OCI-LY7 (cell line): ENCODE results near the gene ACYP2. TPM values are rescaled to one million over a fixed set of nuclear protein-coding genes. Genes with fewer than 3 reads are reported as not detected.
"Not testable (repeated sequence)": the region's sequence is repeated elsewhere in the genome, so short reads cannot be mapped to it uniquely, and the experiment has no call there.

Experiments
- BruUV-seq: library from RNA; stranded (reverse); fragments of 400-500 nt; replicated peaks from 2 replicates; lab custom pipeline; 2021; lab: Mats Ljungman, UMichigan
- CTCF ChIA-PET: fragments of 300-600 bp; sonication (Branson Sonifier 250); formaldehyde crosslinking; loops from one replicate; lab custom pipeline; 2022; ENCODE audit warnings: antibody characterized with exemption; ENCODE audit not compliant: unreplicated experiment; lab: Charles Lee
- POLR2A ChIA-PET: fragments of 300-600 bp; sonication (Branson Sonifier 250); formaldehyde crosslinking; loops from one replicate; lab custom pipeline; 2022; ENCODE audit warnings: antibody characterized with exemption; lab: Charles Lee
- DNase-seq: peaks from one replicate; pipeline ENCODE4 v3.0.0-alpha.2; 2015; ENCODE audit warnings: low spot score
- H2AFZ ChIP-seq: fragments of 200-600 bp; sonication (generic), shearing (Covaris generic); 2 replicates; pipeline ENCODE4 v1.6.1; 2014; ENCODE audit warnings: mild to moderate bottlenecking, antibody characterized with exemption, low read length, moderate library complexity
- H3K27ac ChIP-seq: fragments of 200-600 bp; sonication (generic); 2 replicates; pipeline ENCODE4 v1.5.1; 2014; ENCODE audit warnings: mixed run types, low read depth, mild to moderate bottlenecking, moderate library complexity, low read length, inconsistent platforms; ENCODE audit not compliant: poor library complexity, severe bottlenecking
- H3K36me3 ChIP-seq: fragments of 200-600 bp; sonication (generic); 2 replicates; pipeline ENCODE4 v1.6.1; 2014; ENCODE audit warnings: mild to moderate bottlenecking, antibody characterized with exemption, low read length, moderate library complexity, mixed read lengths; ENCODE audit not compliant: insufficient read depth
- H3K4me1 ChIP-seq: fragments of 200-600 bp; sonication (generic); 2 replicates; pipeline ENCODE4 v1.5.1; 2014; ENCODE audit warnings: mild to moderate bottlenecking, low read length; ENCODE audit not compliant: insufficient read depth, poor library complexity, severe bottlenecking
- H3K4me2 ChIP-seq: fragments of 200-600 bp; sonication (generic); 2 replicates; pipeline ENCODE4 v1.6.1; 2014; ENCODE audit warnings: mild to moderate bottlenecking, low read length
- H3K4me3 ChIP-seq: fragments of 200-600 bp; sonication (generic); 2 replicates; pipeline ENCODE4 v1.5.1; 2014; ENCODE audit warnings: mild to moderate bottlenecking, low read depth, low read length; ENCODE audit not compliant: poor library complexity, severe bottlenecking
- H3K79me2 ChIP-seq: fragments of 200-600 bp; sonication (generic); 2 replicates; pipeline ENCODE4 v1.6.1; 2016; ENCODE audit warnings: low read depth, mild to moderate bottlenecking, low read length, moderate library complexity, mixed read lengths; ENCODE audit not compliant: insufficient read depth
- H3K9me2 ChIP-seq: fragments of 200-600 bp; sonication (generic); 2 replicates; pipeline ENCODE4 v1.6.1; 2016; ENCODE audit warnings: mild to moderate bottlenecking, low read length, mixed read lengths; ENCODE audit not compliant: insufficient read depth
- H3K9me3 ChIP-seq: fragments of 200-600 bp; sonication (generic); 2 replicates; pipeline ENCODE4 v1.6.1; 2014; ENCODE audit warnings: mild to moderate bottlenecking, mixed run types, low read length, mixed read lengths
- H4K20me1 ChIP-seq: fragments of 200-600 bp; sonication (generic); 2 replicates; pipeline ENCODE4 v1.6.1; 2014; ENCODE audit warnings: mild to moderate bottlenecking, antibody characterized with exemption, low read length, moderate library complexity, mixed read lengths; ENCODE audit not compliant: insufficient read depth
- CTCF ChIP-seq: fragments of 200-600 bp; sonication (generic); conservative IDR thresholded peaks from 2 replicates; pipeline ENCODE4 v1.5.1; 2014; ENCODE audit warnings: mild to moderate bottlenecking, antibody characterized with exemption, low read length, moderate library complexity, mixed read lengths
- EZH2phosphoT487 ChIP-seq: fragments of 200-600 bp; sonication (generic); IDR thresholded peaks from 2 replicates; pipeline ENCODE4 v1.6.1; 2018; ENCODE audit warnings: low read depth, borderline replicate concordance, mild to moderate bottlenecking, mixed run types, antibody characterized with exemption, low read length, moderate library complexity, mixed read lengths
- intact Hi-C: fragments of 100-400 bp; cut with micrococcal nuclease; formaldehyde crosslinking; loops from one replicate; pipeline ENCODE4 v1.10.0; 2022; ENCODE audit not compliant: unreplicated experiment
- total RNA-seq, 2 experiments: library from RNA; depleted of rRNA in 1 of 2; stranded (reverse); fragments of >200 nt in 1 of 2; shearing (Covaris generic) in 1 of 2; gene quantifications; 2 replicates each; pipeline ENCODE4 v1.2.3, GENCODE V29; 2014 to 2022

The ACYP2 gene
- total RNA-seq, 2 experiments from 2014 or later, result 18.7 to 20.6 TPM

DNA sequence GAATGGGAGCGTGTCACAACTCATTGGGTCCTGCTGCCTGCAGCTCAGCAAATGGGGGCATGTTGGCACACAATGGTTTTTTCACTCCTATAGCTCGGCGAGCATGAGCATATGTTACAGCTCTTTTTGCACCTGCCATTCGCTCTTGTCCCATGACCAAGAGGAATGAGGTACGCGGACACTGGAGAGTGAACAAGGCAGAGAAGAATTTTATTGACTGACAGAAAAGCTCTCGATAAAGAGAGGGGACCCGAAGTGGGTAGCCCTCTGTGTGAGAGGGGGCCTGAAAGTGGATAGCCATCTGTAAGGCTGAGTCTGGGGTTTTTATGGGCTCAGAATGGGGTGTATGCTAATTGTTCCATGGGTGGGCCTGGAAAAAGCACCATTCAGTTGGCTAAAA, 5.5 kb downstream of the ACYP2 start:
- H3K9me3 ChIP-seq, result peaks cover 50% of the 10 kb centered on the region
- TF ChIP-seq CTCF (no peak), EZH2phosphoT487 (no peak)
- no peak for DNase-seq
- no peak overlapping the region for H3K4me3 ChIP-seq
- no TSS peak for BruUV-seq
- peaks cover 4% of the 10 kb centered on the region for H3K4me1 ChIP-seq
- POLR2A ChIA-PET, result no interaction called here
- peaks cover 11% of the 10 kb centered on the region; the same call in 1 of the 2 replicates for H3K79me2 ChIP-seq
- H4K20me1 ChIP-seq, result no peaks in the 10 kb centered on the region
- CTCF ChIA-PET, result no interaction called here
- H2AFZ ChIP-seq, result no peak overlapping the region
- H3K27ac ChIP-seq, result no peak overlapping the region
- H3K9me2 ChIP-seq, result no peaks in the 10 kb centered on the region
- no peak overlapping the region for H3K4me2 ChIP-seq
- H3K36me3 ChIP-seq, result peaks cover 63% of the 10 kb centered on the region
- intact Hi-C loops, result no loop called here

GRCh38 chr2:54122171-54122935, 6.9 kb downstream of the ACYP2 start:
- no peak overlapping the region for H3K27ac ChIP-seq
- ChIA-PET CTCF (no interaction called here), POLR2A (no interaction called here)
- no peak overlapping the region for H3K4me3 ChIP-seq
- no peaks in the 10 kb centered on the region for H3K9me2 ChIP-seq
- BruUV-seq, result no TSS peak
- intact Hi-C loops, result no loop called here
- peaks cover 41% of the 10 kb centered on the region for H3K9me3 ChIP-seq
- DNase-seq, result no peak
- no peak overlapping the region for H3K4me2 ChIP-seq
- no peak overlapping the region for H2AFZ ChIP-seq
- peaks cover 54% of the 10 kb centered on the region for H3K36me3 ChIP-seq
- no peaks in the 10 kb centered on the region for H4K20me1 ChIP-seq
- no peaks in the 10 kb centered on the region for H3K79me2 ChIP-seq
- TF ChIP-seq EZH2phosphoT487, result no peak
- no peaks in the 10 kb centered on the region for H3K4me1 ChIP-seq

- H3K27ac ChIP-seq, result no peak overlapping the region
- H3K4me3 ChIP-seq, result no peak overlapping the region
- no peaks in the 10 kb centered on the region for H4K20me1 ChIP-seq
- BruUV-seq, result no TSS peak
- H3K4me2 ChIP-seq, result no peak overlapping the region
- H3K9me3 ChIP-seq, result peaks cover 38% of the 10 kb centered on the region
- TF ChIP-seq CTCF (no peak), EZH2phosphoT487 (no peak)
- DNase-seq, result no peak
- peaks cover 49% of the 10 kb centered on the region for H3K36me3 ChIP-seq
- H2AFZ ChIP-seq, result no peak overlapping the region
- H3K79me2 ChIP-seq, result no peaks in the 10 kb centered on the region
- no peaks in the 10 kb centered on the region for H3K9me2 ChIP-seq
- intact Hi-C loops, result no loop called here
- POLR2A ChIA-PET, result interaction anchor here (0.6 kb wide), 2 partner anchors 157 to 370 kb away, joined by 5 read pairs; no protein-coding TSS in a partner anchor
- CTCF ChIA-PET, result no interaction called here
- H3K4me1 ChIP-seq, result no peaks in the 10 kb centered on the region
Measured at GRCh38 chr2:54122939-54123338, 7.5 kb downstream of the ACYP2 start.

DNA sequence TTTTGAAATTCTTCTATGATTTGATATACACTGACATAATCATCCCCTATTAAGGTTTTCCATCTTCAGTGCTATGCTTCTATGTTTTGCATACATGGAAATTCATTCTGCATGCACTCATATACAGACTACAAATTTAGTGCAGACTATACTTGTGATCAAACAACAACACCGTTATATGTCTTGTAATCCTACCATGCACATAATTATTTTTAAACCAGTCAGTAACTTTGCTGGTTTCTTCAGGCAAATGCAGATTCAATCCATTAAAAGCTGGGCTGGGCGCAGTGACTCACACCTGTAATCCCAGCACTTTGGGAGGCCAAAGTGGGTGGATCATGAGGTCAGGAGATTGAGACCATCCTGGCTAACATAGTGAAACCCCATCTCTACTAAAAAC, 11.8 kb downstream of the ACYP2 start:
- H3K4me2 ChIP-seq, H3K9me2 ChIP-seq, H2AFZ ChIP-seq, H3K27ac ChIP-seq, BruUV-seq, H3K4me3 ChIP-seq, CTCF ChIA-PET, H3K9me3 ChIP-seq, DNase-seq, H3K4me1 ChIP-seq, H3K79me2 ChIP-seq, H3K36me3 ChIP-seq, H4K20me1 ChIP-seq, intact Hi-C loops: not testable (repeated sequence)
- POLR2A ChIA-PET, result interaction anchor here (0.6 to 0.7 kb wide), 2 partner anchors 387 to 824 kb away, joined by 4 read pairs; no protein-coding TSS in a partner anchor
